K562 (cell line): ENCODE measurements around the gene RXRA. TPM values are rescaled to one million over a fixed set of nuclear protein-coding genes. Genes with fewer than 3 reads are reported as not detected.

Source experiments
- AFF1 ChIP-seq, 2 experiments: fragments of 450-650 bp; IDR thresholded peaks; 2 replicates each; pipeline ENCODE4 v1.6.1; 2018; ENCODE audit warnings: mild to moderate bottlenecking in 2 of 2, low read depth in 1 of 2; ENCODE audit not compliant: partially characterized antibody in 2 of 2
- DDX20 ChIP-seq: fragments of 450-650 bp; IDR thresholded peaks from 2 replicates; pipeline ENCODE4 v1.6.1; 2016; ENCODE audit warnings: missing genetic modification characterization, low read depth, mild to moderate bottlenecking, missing compliant biosample characterization, moderate library complexity
- JUN ChIP-seq, 2 experiments: sonication (generic) in 1 of 2; formaldehyde crosslinking in 1 of 2; IDR thresholded peaks; 2 replicates each; pipeline versions ENCODE4 v1.6.1 to v1.8.0; 2012 to 2022; ENCODE audit warnings: borderline replicate concordance in 2 of 2, mild to moderate bottlenecking in 2 of 2, improper control_type of control experiment in 1 of 2, low read depth in 1 of 2, low read length in 1 of 2, missing genetic modification reagents in 1 of 2
- STAG1 ChIP-seq: sonication (generic); formaldehyde crosslinking; IDR thresholded peaks from 2 replicates; pipeline ENCODE4 v1.5.0; 2020; ENCODE audit warnings: missing genetic modification reagents, borderline replicate concordance
- TBP ChIP-seq: optimal IDR thresholded peaks from 2 replicates; pipeline ENCODE3; 2011; ENCODE audit warnings: low read depth, low read length, improper control_type of control experiment
- TFAP4 ChIP-seq: sonication (generic); formaldehyde crosslinking; IDR thresholded peaks from 2 replicates; pipeline ENCODE4 v1.8.0; 2022; ENCODE audit warnings: missing genetic modification reagents, mild to moderate bottlenecking, moderate library complexity, borderline replicate concordance
- ZMIZ1 ChIP-seq, 2 experiments: fragments of 150-350 bp in 1 of 2; IDR thresholded peaks; 2 replicates each; pipeline ENCODE4 v1.6.1; 2012 to 2016; ENCODE audit warnings: low read depth in 2 of 2, low read length in 2 of 2, mild to moderate bottlenecking in 1 of 2, moderate library complexity in 1 of 2
- ZNF143 ChIP-seq: sonication (generic); formaldehyde crosslinking; IDR thresholded peaks from 2 replicates; pipeline ENCODE4 v1.9.0; 2022; ENCODE audit warnings: mild to moderate bottlenecking, missing genetic modification reagents
- ZNF217 ChIP-seq: sonication (generic); formaldehyde crosslinking; IDR thresholded peaks from 2 replicates; pipeline ENCODE4 v1.8.0; 2022; ENCODE audit warnings: mild to moderate bottlenecking, missing genetic modification reagents
- ZNF740 ChIP-seq, 3 experiments: fragments of 200-800 bp in 1 of 3; sonication (Bioruptor generic) in 1 of 3; sonication (generic) in 1 of 3; formaldehyde crosslinking in 1 of 3; IDR thresholded peaks; 2 replicates each; pipeline versions ENCODE4 v1.6.1 to v1.8.0; 2016 to 2022; ENCODE audit warnings: mild to moderate bottlenecking in 2 of 3, missing compliant biosample characterization in 2 of 3, missing genetic modification characterization in 2 of 3, missing genetic modification reagents in 1 of 3
- polyA plus RNA-seq, 8 experiments: library from polyadenylated mRNA; depleted of rRNA in 4 of 8; stranded (reverse) in 5 of 8; unstranded in 3 of 8; fragments of >200 nt; fragmentation: Nextera tagmentation in 2 of 8; fragmentation: Illumina TruSeq in 1 of 8; extraction: Ambion mirVana in 2 of 8; extraction: Trizol in 1 of 8; gene quantifications; 2 replicates each; pipeline versions ENCODE4 v1.2.1 to v1.2.3, GENCODE V29; 2011 to 2014; ENCODE audit warnings: inconsistent platforms in 1 of 8, missing spikeins in 1 of 8
- total RNA-seq, 7 experiments: library from RNA; depleted of rRNA in 6 of 7; stranded (reverse); fragments of >200 nt in 6 of 7; fragmentation: Illumina TruSeq in 2 of 7; extraction: Trizol in 2 of 7; gene quantifications; 2 replicates each; pipeline versions ENCODE4 v1.2.1 to v1.2.3, GENCODE V29; 2011 to 2021; ENCODE audit warnings: low replicate concordance in 1 of 7

Gene RXRA
- total and polyA plus RNA-seq, 9 of the 15 experiments (the other 6 are each of a cell fraction or from before 2014, with no cell fraction given): 0.35 to 23.6 (median 4.6) TPM

- TF ChIP-seq JUN (IDR thresholded peaks at IDR 0.05; ENCODE audit: borderline replicate concordance, low read depth, low read length): no peak
- TF ChIP-seq JUN (CRISPR knock-in tag; IDR thresholded peaks at IDR 0.05; ENCODE audit: borderline replicate concordance): no peak
- TF ChIP-seq ZNF143 (CRISPR knock-in tag): no peak
- no peak for TF ChIP-seq DDX20 (tag)
- TF ChIP-seq ZNF740 (CRISPR knock-in tag; IDR thresholded peaks at IDR 0.05): peak; percentile 68; the same call in 1 of the 2 replicates
- TF ChIP-seq ZNF740 (tag; IDR thresholded peaks at IDR 0.05): no peak
- no peak for TF ChIP-seq TFAP4 (CRISPR knock-in tag)
- TF ChIP-seq TBP: peak; percentile 24
- TF ChIP-seq ZMIZ1 (IDR thresholded peaks at IDR 0.05; ENCODE audit: low read depth in 2 of 2, low read length in 2 of 2): no peak
- no peak for TF ChIP-seq STAG1
- TF ChIP-seq ZNF217 (CRISPR knock-in tag): no peak
- no peak for TF ChIP-seq AFF1 (IDR thresholded peaks at IDR 0.05; ENCODE audit: low read depth in 1 of 2, partially characterized antibody in 2 of 2)
Measured at GRCh38 chr9:134325096-134325812, 1.0 kb upstream of the RXRA start (continued).
